GDM1 (cell line): Measurements from ENCODE around the gene ABHD6.
"Not testable (repeated sequence)": the region's sequence is repeated elsewhere in the genome, so short reads cannot be mapped to it uniquely, and the experiment has no call there.

Experiments
- DNase-seq: peaks from one replicate; lab custom pipeline; 2025; lab: John Stamatoyannopoulos, UW

ABHD6 gene

GRCh38 chr3:58323529-58324390 is 86.2 kb downstream of the ABHD6 start:
- no peak for DNase-seq

DNA sequence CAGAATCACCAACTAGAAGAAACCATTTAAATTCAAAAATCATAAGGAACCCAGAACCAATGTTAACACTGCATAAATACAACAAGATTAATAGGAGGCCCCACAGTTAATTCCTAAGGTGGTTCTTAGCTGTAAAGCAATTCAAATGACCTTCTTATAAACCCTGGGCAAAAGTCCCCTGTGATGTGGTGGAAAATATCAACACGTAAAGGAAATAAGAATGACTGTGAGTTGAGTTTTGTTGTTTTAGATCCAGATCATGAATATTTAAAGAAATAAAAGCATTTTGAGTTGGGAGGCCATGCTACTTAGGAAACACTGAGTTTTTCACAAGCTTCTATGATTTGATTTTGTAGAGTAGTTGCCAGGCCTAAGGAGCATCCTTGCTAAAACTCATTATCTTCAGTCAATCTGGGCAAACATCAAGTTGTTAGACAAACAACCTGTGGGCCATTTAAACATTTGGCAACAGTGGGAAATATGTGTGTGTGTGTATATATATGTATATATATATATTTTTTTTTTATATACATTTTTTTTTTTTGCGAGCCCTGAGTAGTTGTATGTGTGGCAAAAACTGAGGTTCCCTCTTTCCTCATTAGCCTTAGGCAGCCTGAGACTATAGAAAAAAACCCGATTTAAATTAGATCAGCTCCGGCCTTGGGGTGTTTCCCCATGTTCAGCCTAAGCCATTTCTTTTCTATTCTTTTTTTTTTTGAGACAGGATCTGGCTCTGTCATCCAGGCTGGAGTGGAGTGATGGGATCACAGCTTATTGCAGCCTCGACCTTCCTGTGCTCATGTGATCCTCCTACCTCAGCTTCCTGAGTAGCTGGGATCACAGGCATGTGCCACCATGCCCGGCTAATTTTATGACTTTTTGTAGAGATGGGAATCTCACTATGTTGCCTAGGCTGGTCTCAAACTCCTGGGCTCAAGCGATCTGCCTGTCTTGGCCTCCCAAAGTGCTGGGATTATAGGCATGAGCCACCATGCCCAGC is 87.1 kb downstream of the ABHD6 start:
- DNase-seq: no peak

GRCh38 chr3:58325525-58325992 is 88.0 kb downstream of the ABHD6 start:
- DNase-seq: no peak

DNA sequence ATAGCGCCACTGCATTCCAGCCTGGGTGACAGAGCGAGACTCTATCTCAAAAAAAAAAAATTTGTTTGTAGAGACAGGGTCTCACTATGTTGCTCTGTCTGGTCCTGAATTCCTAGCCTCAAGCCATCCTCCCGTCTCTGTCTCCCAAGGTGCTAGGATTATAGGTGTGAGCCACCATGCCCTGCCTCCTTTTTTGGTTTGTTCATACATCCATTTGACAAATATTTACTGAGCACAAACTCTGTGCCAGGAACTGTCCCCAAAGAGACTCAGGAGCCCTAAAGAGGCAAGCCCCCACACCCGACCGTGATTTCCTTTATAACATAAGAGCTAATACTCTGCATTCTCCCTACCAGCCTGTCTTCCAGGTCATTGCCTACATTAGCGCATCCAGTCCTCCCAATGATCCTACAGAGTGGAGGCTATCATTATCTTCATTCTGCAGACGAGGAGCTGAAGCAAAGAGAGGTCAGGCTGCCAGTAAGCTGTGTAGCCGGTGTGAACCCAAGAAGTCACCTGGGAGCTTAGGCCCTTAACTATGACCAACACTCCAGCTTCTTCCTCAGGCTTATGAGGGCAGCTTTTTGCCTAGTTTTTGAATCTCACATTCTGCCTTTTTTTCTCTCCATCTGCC is 88.8 kb downstream of the ABHD6 start:
- DNase-seq: no peak

DNA sequence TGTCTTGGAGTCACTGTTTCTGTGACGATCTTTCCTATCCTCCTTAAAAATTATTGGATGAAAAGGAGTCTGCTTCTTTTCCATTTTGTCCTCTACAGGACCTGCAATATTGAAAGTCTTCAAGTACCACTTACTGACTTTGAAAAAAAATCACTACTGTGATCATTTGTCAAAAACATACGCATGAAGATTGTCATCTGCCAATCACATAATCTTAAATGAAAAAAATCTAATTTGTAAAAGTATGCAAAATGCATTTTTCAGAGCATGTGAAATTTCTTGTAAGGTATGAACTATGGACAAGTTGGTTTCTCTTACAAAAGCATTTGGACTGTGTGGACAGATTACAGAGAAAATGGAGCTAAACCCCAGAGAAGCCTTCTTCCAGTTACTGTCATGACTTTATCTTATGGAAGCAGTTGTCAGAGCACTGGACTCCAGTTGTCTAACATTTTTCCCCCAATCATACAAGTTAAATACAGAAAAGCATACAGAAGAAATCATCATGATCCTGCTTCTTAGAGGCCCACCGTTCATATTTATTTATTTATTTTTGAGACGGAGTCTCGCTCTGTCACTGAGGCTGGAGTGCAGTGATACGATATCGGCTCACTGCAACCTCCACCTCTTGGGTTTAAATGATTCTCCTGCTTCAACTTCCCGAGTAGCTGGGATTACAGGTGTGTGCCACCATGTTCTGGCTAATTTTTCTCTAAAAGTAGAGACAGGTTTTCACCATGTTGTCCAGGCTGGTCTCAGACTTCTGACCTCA is 91.7 kb downstream of the ABHD6 start:
- no peak for DNase-seq

DNA sequence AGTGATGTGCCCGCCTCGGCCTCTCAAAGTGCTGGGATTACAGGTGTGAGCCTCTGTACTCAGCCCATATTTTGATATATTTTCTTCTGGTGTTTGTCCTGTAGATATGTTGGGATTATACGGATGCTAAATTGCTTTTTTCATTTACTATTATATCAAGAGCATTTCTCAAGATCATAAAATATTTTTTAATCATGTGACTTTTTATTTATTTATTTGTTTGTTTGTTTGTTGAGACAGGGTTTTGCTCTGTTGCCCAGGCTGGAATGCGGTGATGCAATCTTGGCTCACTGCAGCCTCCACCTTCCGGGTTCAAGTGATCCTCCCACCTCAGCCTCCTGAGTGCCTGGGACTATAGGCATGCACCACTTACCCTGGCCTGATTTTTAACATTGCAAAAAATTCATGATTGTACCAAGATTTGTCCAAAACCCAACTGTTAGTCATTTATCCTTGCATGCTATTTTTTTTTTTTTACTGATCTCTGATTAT is 92.4 kb downstream of the ABHD6 start:
- no peak for DNase-seq

- DNase-seq: no peak
These were observed 94.1 kb downstream of the ABHD6 start for GRCh38 chr3:58331593-58332152.

- DNase-seq: peak; percentile 76
These were observed 95.1 kb downstream of the ABHD6 start, which contains the start of gene PXK for GRCh38 chr3:58332575-58333188. PXK (plus strand) TSS chr3:58332892; CDS start chr3:58332989, 97 bp downstream.

DNA sequence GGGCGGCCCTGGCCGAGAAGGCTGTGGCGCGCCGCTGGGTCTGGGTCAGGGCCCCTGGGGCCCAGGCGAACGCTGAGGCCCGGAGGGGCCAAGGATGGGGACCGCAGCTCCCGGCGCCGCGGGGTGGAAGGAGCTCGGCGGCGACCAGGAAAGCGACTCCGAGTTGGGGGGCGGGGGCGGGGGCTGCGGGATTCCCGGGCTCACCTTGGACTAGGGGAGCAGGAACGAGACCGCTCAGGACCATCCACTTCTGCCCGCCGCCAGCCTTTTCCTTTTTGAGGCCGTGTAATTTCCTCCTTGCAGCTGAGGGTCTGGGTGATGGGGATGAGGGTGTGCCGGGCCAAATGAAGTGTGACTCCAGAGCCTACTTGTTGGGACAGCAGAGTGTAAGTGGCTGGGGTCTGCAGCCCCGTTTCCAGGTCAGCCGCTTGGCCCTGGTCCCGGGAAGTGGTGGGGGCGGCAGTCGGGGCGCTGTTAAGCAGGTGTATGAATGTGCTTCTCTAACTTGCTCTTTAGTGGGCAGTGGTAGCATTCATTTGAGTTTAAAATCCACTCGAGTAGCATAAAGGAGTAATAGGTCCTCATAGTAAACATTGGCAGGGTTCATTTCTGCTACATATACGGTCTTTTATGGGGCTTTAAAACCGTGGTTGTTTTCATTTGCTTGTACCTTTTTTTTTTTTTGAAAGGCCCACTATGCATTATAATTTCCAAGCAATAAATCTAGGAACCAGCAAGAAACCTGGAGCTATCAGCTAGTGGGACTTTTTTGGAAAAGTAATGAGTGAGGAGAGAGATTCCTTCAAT is 95.8 kb downstream of the ABHD6 start:
- DNase-seq: peak; percentile 37

GRCh38 chr3:58334013-58334321 is 96.4 kb downstream of the ABHD6 start:
- DNase-seq: no peak

DNA sequence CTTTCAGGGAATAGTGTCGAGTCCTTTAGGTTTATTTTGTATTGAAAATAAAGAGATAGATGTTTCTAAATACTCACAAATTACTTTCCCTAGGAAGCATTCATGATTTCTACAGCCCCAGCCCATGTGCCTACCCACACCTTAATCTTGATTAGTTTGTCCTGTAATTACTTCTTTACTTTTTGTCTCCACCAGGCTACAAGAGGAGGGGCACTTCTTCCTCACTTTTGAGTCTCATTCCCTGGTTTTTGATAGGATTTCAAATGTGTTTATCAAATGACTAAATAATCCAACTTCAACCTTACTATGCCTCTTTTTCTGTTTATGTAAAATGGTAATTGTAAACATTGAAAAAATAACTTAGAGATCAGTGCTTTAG is 96.9 kb downstream of the ABHD6 start:
- DNase-seq: no peak

DNA sequence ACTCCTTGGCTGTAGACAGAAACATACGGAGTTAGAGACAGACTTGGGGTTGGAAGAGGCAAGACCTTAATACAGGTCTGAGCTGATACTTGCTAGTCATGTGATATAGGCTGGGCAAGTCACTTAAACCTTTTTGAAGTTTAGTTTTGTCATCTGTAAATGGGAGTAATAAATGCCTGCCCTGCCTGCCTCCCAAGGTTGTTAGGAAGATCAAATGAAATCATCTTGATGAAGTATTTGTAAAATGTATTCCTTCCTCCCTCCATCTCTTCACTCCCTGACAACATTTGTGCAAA is 98.0 kb downstream of the ABHD6 start:
- DNase-seq: no peak

GRCh38 chr3:58336135-58336882 is 98.7 kb downstream of the ABHD6 start:
- DNase-seq: no peak

DNA sequence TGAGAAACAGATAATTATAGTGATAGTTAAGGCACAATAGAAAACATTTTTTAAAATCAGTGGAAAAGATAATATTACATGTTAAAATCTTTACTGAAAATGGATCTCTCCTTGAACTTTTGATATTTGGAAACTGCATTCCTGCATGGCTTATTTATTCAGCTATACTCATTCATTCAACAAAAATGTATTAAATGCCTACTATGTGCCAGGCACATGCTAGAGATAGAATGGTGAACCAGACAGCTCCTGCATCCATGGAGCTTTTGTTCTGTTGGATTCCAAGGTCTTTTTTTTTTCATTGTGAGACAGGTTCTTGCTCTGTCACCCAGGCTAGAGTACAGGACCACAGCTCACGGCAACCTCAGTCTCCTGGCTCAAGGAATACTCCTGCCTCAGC is 99.6 kb downstream of the ABHD6 start:
- DNase-seq: no peak

DNA sequence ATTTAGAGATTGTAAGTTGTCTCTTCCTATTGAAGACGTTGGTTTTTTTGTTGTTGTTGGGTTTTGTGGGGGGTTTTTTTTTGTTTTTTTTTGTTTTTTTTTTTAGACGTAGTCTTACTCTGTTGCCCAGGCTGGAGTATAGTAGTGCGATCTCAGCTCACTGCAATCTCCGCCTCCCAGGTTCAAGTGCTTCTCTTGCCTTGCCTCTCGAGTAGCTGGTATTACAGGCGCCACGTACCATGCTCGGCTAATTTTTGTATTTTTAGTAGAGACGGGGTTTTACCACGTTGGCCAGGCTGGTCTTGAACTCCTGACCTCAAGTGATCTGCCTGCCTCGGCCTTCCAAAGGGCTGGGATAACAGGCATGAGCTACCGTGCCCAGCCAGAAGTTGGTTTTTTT is 101.6 kb downstream of the ABHD6 start:
- DNase-seq: not testable (repeated sequence)

- DNase-seq: no peak
These were observed 103.1 kb downstream of the ABHD6 start for GRCh38 chr3:58340594-58341244.

- DNase-seq: no peak
These were observed 103.8 kb downstream of the ABHD6 start for GRCh38 chr3:58341376-58341775.

- no peak for DNase-seq
These were observed 105.1 kb downstream of the ABHD6 start for GRCh38 chr3:58342676-58343075.
